ENCODE results near the gene BCAS4. TPM values are rescaled to one million over a fixed set of nuclear protein-coding genes. Genes with fewer than 3 reads are reported as not detected.

BCAS4 gene
- total RNA-seq, 2 donors from 2014 or later, result 9.5 to 25.2 TPM

DNA sequence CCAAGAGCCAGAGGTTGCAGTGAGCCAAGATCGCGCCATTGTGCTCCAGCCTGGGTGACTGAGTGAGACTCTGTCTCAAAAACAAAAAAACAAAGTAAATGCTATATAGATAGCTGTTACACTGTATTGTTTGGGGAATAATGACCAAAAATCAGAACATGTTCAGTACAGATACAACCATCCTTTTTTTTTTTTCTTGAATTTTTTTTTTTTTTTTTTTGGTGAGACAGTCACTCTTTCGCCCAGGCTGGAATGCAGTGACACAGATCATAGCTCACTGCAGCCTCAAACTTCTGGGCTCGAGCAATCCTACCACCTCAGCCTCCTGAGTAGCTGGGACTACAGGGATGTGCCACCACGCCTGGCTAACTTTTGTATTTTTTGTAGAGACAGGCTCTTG is 63.7 kb downstream of the BCAS4 start:
- H3K9me3 Mint-ChIP-seq, result no peaks in the 10 kb centered on the region
- WGBS, 2 experiments (ENCODE audit: insufficient coverage in 1 of 2, insufficient read length in 1 of 2), result 92 to 95% methylated on average over 2 to 4 of the region's 5 CpGs
- peaks cover 9% of the 10 kb centered on the region for H3K4me1 Mint-ChIP-seq
- Histone ChIP-seq H3K9ac (ENCODE audit: extremely low read depth, low read length, poor library complexity, severe bottlenecking) (no peak overlapping the region), H3K4me1 (ENCODE audit: control insufficient read depth, insufficient read depth, low read length) (peaks cover 13% of the 10 kb centered on the region), H3K27me3 (ENCODE audit: control insufficient read depth, insufficient read depth, low read length, poor library complexity, severe bottlenecking) (no peaks in the 10 kb centered on the region), H3K36me3 (ENCODE audit: control insufficient read depth, insufficient read depth, low read length) (no peaks in the 10 kb centered on the region), H3K9me3 (ENCODE audit: control insufficient read depth, low read length) (no peaks in the 10 kb centered on the region), H3K27ac (ENCODE audit: low read depth, low read length) (no peak overlapping the region), H3K4me3 (ENCODE audit: low read length) (no peak overlapping the region)
- H3K27me3 Mint-ChIP-seq (ENCODE audit: insufficient read depth), result no peaks in the 10 kb centered on the region
- TF ChIP-seq, protein P1, sequence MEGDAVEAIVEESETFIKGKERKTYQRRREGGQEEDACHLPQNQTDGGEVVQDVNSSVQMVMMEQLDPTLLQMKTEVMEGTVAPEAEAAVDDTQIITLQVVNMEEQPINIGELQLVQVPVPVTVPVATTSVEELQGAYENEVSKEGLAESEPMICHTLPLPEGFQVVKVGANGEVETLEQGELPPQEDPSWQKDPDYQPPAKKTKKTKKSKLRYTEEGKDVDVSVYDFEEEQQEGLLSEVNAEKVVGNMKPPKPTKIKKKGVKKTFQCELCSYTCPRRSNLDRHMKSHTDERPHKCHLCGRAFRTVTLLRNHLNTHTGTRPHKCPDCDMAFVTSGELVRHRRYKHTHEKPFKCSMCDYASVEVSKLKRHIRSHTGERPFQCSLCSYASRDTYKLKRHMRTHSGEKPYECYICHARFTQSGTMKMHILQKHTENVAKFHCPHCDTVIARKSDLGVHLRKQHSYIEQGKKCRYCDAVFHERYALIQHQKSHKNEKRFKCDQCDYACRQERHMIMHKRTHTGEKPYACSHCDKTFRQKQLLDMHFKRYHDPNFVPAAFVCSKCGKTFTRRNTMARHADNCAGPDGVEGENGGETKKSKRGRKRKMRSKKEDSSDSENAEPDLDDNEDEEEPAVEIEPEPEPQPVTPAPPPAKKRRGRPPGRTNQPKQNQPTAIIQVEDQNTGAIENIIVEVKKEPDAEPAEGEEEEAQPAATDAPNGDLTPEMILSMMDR (conservative IDR thresholded peaks at IDR 0.05), result no peak
- H3K4me3 Mint-ChIP-seq, result no peak overlapping the region
- no peaks in the 10 kb centered on the region for H3K36me3 Mint-ChIP-seq (ENCODE audit: low read depth)
- DNase-seq, result no peak
- no peak overlapping the region for H3K27ac Mint-ChIP-seq

DNA sequence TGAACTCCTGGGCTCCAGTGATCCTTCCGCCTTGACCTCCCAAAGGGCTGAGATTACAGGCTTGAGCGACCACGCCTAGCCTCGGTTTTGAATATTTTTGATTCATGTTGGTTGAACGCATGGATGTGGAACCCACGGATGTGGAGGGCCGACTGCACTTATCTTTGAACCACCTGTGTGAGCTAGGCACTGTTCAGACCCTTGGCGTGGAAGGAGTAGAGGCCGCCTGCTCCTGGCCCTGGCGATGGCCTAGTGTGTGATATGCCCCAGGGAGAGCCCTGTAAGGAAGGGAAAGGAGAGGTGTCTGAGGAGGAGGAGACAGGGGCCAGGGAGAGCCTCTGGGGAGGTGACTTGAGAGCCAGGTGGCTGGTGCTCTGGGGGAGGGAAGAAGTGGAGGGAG is 64.3 kb downstream of the BCAS4 start:
- WGBS, 2 experiments (ENCODE audit: insufficient coverage in 1 of 2, insufficient read length in 1 of 2), result 92 to 96% methylated on average over 6 to 10 of the region's 10 CpGs
- no peak overlapping the region for H3K9ac ChIP-seq (ENCODE audit: extremely low read depth, low read length, poor library complexity, severe bottlenecking)
- H3K27ac Mint-ChIP-seq, result no peak overlapping the region

DNA sequence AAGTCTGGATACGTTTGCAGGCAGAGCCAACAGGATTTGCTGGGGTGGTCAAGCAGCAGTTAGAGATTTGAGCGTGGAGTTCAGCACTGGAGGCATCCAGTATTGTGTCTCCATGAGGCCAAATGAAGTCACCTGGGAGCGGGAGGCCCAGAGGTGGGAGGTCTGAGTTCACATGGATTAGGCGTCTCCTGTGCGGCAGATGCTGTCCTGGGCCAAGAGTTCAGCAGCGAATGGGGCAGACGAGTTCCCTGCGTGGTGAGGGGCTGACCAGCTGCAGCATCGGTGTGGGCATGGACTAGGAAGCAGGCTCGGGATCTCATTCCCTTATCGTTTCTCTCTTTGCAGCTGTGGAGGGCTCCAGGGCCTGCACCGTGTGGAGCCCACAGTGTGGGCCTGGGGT is 66.2 kb downstream of the BCAS4 start:
- peak; percentile 61 for DNase-seq
- Histone ChIP-seq H3K9me3 (ENCODE audit: control insufficient read depth, low read length) (no peaks in the 10 kb centered on the region), H3K9ac (ENCODE audit: extremely low read depth, low read length, poor library complexity, severe bottlenecking) (no peak overlapping the region), H3K27me3 (ENCODE audit: control insufficient read depth, insufficient read depth, low read length, poor library complexity, severe bottlenecking) (no peaks in the 10 kb centered on the region), H3K4me1 (ENCODE audit: control insufficient read depth, insufficient read depth, low read length) (peaks cover 7% of the 10 kb centered on the region), H3K36me3 (ENCODE audit: control insufficient read depth, insufficient read depth, low read length) (no peaks in the 10 kb centered on the region), H3K27ac (ENCODE audit: low read depth, low read length) (no peak overlapping the region), H3K4me3 (ENCODE audit: low read length) (no peak overlapping the region)
- TF ChIP-seq, protein P1 (conservative IDR thresholded peaks at IDR 0.05), result no peak
- H3K27me3 Mint-ChIP-seq (ENCODE audit: insufficient read depth), result no peaks in the 10 kb centered on the region
- no peaks in the 10 kb centered on the region for H3K9me3 Mint-ChIP-seq
- H3K4me1 Mint-ChIP-seq, result peaks cover 5% of the 10 kb centered on the region
- peak overlapping the region; percentile 53 for H3K27ac Mint-ChIP-seq
- H3K4me3 Mint-ChIP-seq, result no peak overlapping the region
- H3K36me3 Mint-ChIP-seq (ENCODE audit: low read depth), result no peaks in the 10 kb centered on the region
- 86 to 97% methylated on average over 8 to 12 of the region's 12 CpGs for WGBS, 2 experiments (ENCODE audit: insufficient coverage in 1 of 2, insufficient read length in 1 of 2)

More for the DNA sequence above, 64.3 kb downstream of the BCAS4 start:
- H3K27me3 ChIP-seq (ENCODE audit: control insufficient read depth, insufficient read depth, low read length, poor library complexity, severe bottlenecking), result no peaks in the 10 kb centered on the region
- Mint-ChIP-seq H3K4me1 (peaks cover 9% of the 10 kb centered on the region), H3K9me3 (no peaks in the 10 kb centered on the region), H3K4me3 (no peak overlapping the region), H3K27me3 (ENCODE audit: insufficient read depth) (no peaks in the 10 kb centered on the region), H3K36me3 (ENCODE audit: low read depth) (no peaks in the 10 kb centered on the region)
- no peak overlapping the region for H3K4me3 ChIP-seq (ENCODE audit: low read length)
- peaks cover 13% of the 10 kb centered on the region for H3K4me1 ChIP-seq (ENCODE audit: control insufficient read depth, insufficient read depth, low read length)
- TF ChIP-seq, protein P1 (conservative IDR thresholded peaks at IDR 0.05), result no peak
- no peak overlapping the region for H3K27ac ChIP-seq (ENCODE audit: low read depth, low read length)
- no peaks in the 10 kb centered on the region for H3K9me3 ChIP-seq (ENCODE audit: control insufficient read depth, low read length)
- DNase-seq, result no peak
- H3K36me3 ChIP-seq (ENCODE audit: control insufficient read depth, insufficient read depth, low read length), result no peaks in the 10 kb centered on the region

Data from endodermal cell (in vitro differentiated cells).